ENCODE data around the gene ZNF563. TPM values are rescaled to one million over a fixed set of nuclear protein-coding genes. Genes with fewer than 3 reads are reported as not detected.

Gene ZNF563
- total RNA-seq, 1 experiment from 2014 or later, result 4.5 TPM

GRCh38 chr19:12380444-12380737 lies 47.0 kb upstream of the ZNF563 start (continued):
- TF ChIP-seq GRHL2 (CRISPR knock-in tag; IDR thresholded peaks at IDR 0.05; ENCODE audit: insufficient replicate concordance, severe bottlenecking) (no peak), ZNF396 (CRISPR knock-in tag; IDR thresholded peaks at IDR 0.05; ENCODE audit: borderline replicate concordance) (no peak), PRDM15 (CRISPR knock-in tag; IDR thresholded peaks at IDR 0.05) (no peak), ZSCAN18 (CRISPR knock-in tag; IDR thresholded peaks at IDR 0.05) (no peak), ERG (CRISPR knock-in tag; IDR thresholded peaks at IDR 0.05) (no peak), MLX (CRISPR knock-in tag; IDR thresholded peaks at IDR 0.05) (no peak), ZNF219 (CRISPR knock-in tag; IDR thresholded peaks at IDR 0.05; ENCODE audit: borderline replicate concordance) (no peak), AR (CRISPR knock-in tag; IDR thresholded peaks at IDR 0.05) (no peak), ELF4 (CRISPR knock-in tag; IDR thresholded peaks at IDR 0.05; ENCODE audit: low read depth) (no peak)
- TF ChIP-seq, protein P1, sequence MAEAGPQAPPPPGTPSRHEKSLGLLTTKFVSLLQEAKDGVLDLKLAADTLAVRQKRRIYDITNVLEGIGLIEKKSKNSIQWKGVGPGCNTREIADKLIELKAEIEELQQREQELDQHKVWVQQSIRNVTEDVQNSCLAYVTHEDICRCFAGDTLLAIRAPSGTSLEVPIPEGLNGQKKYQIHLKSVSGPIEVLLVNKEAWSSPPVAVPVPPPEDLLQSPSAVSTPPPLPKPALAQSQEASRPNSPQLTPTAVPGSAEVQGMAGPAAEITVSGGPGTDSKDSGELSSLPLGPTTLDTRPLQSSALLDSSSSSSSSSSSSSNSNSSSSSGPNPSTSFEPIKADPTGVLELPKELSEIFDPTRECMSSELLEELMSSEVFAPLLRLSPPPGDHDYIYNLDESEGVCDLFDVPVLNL (CRISPR knock-in tag; IDR thresholded peaks at IDR 0.05; ENCODE audit: borderline replicate concordance, low read depth), result no peak
- TF ChIP-seq, protein P2, sequence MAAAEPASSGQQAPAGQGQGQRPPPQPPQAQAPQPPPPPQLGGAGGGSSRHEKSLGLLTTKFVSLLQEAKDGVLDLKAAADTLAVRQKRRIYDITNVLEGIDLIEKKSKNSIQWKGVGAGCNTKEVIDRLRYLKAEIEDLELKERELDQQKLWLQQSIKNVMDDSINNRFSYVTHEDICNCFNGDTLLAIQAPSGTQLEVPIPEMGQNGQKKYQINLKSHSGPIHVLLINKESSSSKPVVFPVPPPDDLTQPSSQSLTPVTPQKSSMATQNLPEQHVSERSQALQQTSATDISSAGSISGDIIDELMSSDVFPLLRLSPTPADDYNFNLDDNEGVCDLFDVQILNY (CRISPR knock-in tag; IDR thresholded peaks at IDR 0.05), result no peak

- peaks cover 2% of the 10 kb centered on the region for H3K27me3 Mint-ChIP-seq (ENCODE audit: low read depth)
- peaks cover 55% of the 10 kb centered on the region for H3K9me3 Mint-ChIP-seq
- ChIA-PET CTCF (interaction anchor here (0.6 kb wide), 1 partner anchor 278 kb away, joined by 4 read pairs; no protein-coding TSS in a partner anchor), POLR2A (no interaction called here)
- TF ChIP-seq FOXK1 (CRISPR knock-in tag; IDR thresholded peaks at IDR 0.05), result no peak
- DNase-seq (ENCODE audit: low spot score) (no peak), ATAC-seq (no peak)
- H3K27ac Mint-ChIP-seq, result no peak overlapping the region
- H3K36me3 Mint-ChIP-seq, result peaks cover 28% of the 10 kb centered on the region
- H3K4me3 Mint-ChIP-seq, result no peak overlapping the region
- no peaks in the 10 kb centered on the region for H3K4me1 Mint-ChIP-seq
These were observed 46.5 kb upstream of the ZNF563 start for GRCh38 chr19:12379732-12380443.
